Pancreas (tissue), 10 donors: ENCODE measurements around the gene TLE2. TPM values are rescaled to one million over a fixed set of nuclear protein-coding genes. Genes with fewer than 3 reads are reported as not detected.

Experiments used
- ATAC-seq, 4 donors: fragments of 200-7000 bp; cut with Tn5 transposase; one replicate each; pipeline versions ENCODE4 v1.8.0 to v1.9.1; 2020; ENCODE audit warnings: mild to moderate bottlenecking in 4 of 4, moderate library complexity in 4 of 4
- DNase-seq, 6 donors: peaks; one replicate each; pipeline ENCODE4 v3.0.0-alpha.2; 2020
- FAIRE-seq: peaks from 2 replicates; lab custom pipeline; 2012; peaks lifted over from hg19 to GRCh38; lab: Jason Lieb, UNC
- H3K27ac ChIP-seq, 4 donors: fragments of 200-600 bp; sonication (generic); 1 replicate in 3 of 4; 2 replicates in 1 of 4; pipeline versions ENCODE4 v1.5.0 to v1.8.0; 2020
- H3K27me3 ChIP-seq, 4 donors: fragments of 200-600 bp; one replicate each; pipeline ENCODE4 v1.8.0; 2021
- H3K36me3 ChIP-seq, 3 donors: fragments of 200-600 bp; sonication (generic) in 1 of 3; one replicate each; pipeline versions ENCODE4 v1.5.0 to v1.8.0; 2020 to 2021
- H3K4me1 ChIP-seq, 3 donors: fragments of 200-600 bp; one replicate each; pipeline ENCODE4 v1.8.0; 2021
- H3K4me3 ChIP-seq, 4 donors: fragments of 200-600 bp; sonication (generic) in 2 of 4; one replicate each; pipeline versions ENCODE4 v1.5.0 to v1.8.0; 2020 to 2021
- H3K9me3 ChIP-seq, 4 donors: fragments of 200-600 bp; one replicate each; pipeline ENCODE4 v1.8.0; 2021
- WGBS, 2 donors: extraction: QIAGEN DNeasy Blood & Tissue Kit; methylation state at CpG; one replicate each; pipeline ENCODE4 v1.1.7; 2013; 5-methylcytosine and 5-hydroxymethylcytosine counted together
- intact Hi-C, 3 donors: fragments of 100-400 bp; cut with DNase I; formaldehyde crosslinking; loops; one replicate each; pipeline versions ENCODE4 v1.11.1 to v1.14.2; 2022
- polyA plus RNA-seq, 2 donors: library from polyadenylated mRNA; stranded (reverse); fragments of 200-250 nt; gene quantifications; one replicate each; pipeline ENCODE4 v1.2.3, GENCODE V29; 2013
- total RNA-seq, 6 donors: library from RNA; stranded (reverse); fragmentation: NEBNext Ultra II Directional in 4 of 6; extraction: Animal tissue kit (Norgen Biotek cat#: 25700) in 4 of 6; gene quantifications; one replicate each; pipeline versions ENCODE4 v1.2.1 to v1.2.4, GENCODE V29; 2021 to 2023
- TF ChIP-seq, protein P1 (sequence below), 4 donors: fragments of 200-600 bp; sonication (generic) in 3 of 4; IDR thresholded peaks; one replicate each; pipeline versions ENCODE4 v1.5.0 to v1.8.0; 2021; ENCODE audit warnings: antibody characterized with exemption in 4 of 4
- donor health status: healthy with polysubstance abuse.
- donor health status: DM: no; HTN: no; CAD: no; lungs with moderate emphysema.
- donor health status: DM: no; HTN: no; CAD: no.
- donor health status: control.
- donor health status: control.
- donor health status: Bipolar disorder and iron deficiency.
- donor health status: DM: yes; HTN: yes; CAD: no.
- donor health status: DM: no; HTN: no; CAD: no.
- donor health status: DM: no; HTN: no; CAD: no.
- donor health status: DM: yes; HTN: yes; CAD: no.

TLE2 gene
- total and polyA plus RNA-seq, 8 donors, result 16.4 to 81.9 (median 23.3) TPM

DNA sequence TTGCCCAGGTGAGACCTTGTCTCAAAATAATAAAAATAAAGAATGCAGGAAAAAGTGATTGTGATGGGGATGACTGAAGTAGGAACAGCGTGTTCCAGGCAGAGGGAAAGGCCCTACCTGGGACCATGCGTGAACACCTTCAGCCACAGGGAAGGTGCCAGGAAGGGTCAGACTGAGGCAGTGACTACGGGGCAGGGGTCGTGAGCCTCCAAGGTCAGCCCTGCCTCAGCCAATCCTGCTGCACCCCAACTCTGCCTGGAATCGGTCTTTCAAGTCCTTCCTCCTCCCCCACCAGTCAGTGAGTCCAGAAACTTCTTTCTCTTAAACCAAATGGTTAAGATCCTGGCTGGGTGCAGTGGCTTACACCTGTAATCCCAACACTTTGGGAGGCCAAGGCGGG, 16.1 kb upstream of the TLE2 start:
- H3K27ac ChIP-seq, result no peak overlapping the region
- peaks cover 0 to 3% (median 0%) of the 10 kb centered on the region in 3 donors for H3K4me1 ChIP-seq
- no peak for ATAC-seq
- WGBS, 2 donors, result 78 to 80% methylated on average over 6 of the region's 6 CpGs
- DNase-seq, result no peak
- H3K27me3 ChIP-seq, result no peaks in the 10 kb centered on the region
- intact Hi-C loops, result no loop called here
- H3K9me3 ChIP-seq, result no peaks in the 10 kb centered on the region
- no peaks in the 10 kb centered on the region for H3K36me3 ChIP-seq
- H3K4me3 ChIP-seq, result no peak overlapping the region
- no peak for FAIRE-seq
- TF ChIP-seq, protein P1, sequence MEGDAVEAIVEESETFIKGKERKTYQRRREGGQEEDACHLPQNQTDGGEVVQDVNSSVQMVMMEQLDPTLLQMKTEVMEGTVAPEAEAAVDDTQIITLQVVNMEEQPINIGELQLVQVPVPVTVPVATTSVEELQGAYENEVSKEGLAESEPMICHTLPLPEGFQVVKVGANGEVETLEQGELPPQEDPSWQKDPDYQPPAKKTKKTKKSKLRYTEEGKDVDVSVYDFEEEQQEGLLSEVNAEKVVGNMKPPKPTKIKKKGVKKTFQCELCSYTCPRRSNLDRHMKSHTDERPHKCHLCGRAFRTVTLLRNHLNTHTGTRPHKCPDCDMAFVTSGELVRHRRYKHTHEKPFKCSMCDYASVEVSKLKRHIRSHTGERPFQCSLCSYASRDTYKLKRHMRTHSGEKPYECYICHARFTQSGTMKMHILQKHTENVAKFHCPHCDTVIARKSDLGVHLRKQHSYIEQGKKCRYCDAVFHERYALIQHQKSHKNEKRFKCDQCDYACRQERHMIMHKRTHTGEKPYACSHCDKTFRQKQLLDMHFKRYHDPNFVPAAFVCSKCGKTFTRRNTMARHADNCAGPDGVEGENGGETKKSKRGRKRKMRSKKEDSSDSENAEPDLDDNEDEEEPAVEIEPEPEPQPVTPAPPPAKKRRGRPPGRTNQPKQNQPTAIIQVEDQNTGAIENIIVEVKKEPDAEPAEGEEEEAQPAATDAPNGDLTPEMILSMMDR (IDR thresholded peaks at IDR 0.05), result no peak

DNA sequence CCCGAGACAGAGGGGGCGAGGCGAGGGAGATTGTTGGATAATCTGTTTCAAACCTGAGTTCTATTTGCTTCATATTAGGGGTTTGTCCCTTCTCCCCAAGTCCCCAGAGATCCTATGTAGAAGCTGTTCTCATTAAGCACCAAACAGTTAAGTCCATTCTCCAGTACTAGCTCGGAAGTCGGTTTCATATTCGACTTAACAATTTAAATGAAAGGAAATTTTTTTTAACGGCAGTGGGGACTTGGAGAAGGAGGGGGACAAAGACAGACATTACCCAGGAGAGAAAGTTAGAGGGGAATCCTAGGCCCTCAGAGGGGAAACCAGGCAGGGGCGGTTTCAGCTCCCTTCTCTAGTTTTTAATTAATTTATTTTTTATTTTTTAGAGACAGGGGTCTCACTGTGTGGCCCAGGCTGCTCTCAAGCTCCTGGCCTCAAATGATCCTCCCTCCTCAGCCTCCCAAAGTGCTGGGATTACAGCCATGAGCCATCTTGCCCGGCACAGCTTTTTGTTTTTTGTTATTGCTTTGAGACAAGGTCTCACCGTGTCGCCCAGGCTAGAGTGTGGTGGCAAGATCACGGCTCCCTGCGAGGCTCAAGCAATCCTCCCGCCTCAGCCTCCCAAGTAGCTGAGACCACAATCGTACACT, 13.7 kb upstream of the TLE2 start:
- FAIRE-seq (no peak), ATAC-seq (no peak), DNase-seq (no peak)
- WGBS, 2 donors, result 57 to 59% methylated on average over 15 of the region's 15 CpGs
- Histone ChIP-seq H3K4me3 (no peak overlapping the region), H3K36me3 (no peaks in the 10 kb centered on the region), H3K9me3 (no peaks in the 10 kb centered on the region), H3K27ac (no peak overlapping the region), H3K4me1 (peaks cover 0 to 3% (median 0%) of the 10 kb centered on the region in 3 donors), H3K27me3 (no peaks in the 10 kb centered on the region)
- intact Hi-C loops, result no loop called here
- TF ChIP-seq, protein P1 (IDR thresholded peaks at IDR 0.05), result no peak

DNA sequence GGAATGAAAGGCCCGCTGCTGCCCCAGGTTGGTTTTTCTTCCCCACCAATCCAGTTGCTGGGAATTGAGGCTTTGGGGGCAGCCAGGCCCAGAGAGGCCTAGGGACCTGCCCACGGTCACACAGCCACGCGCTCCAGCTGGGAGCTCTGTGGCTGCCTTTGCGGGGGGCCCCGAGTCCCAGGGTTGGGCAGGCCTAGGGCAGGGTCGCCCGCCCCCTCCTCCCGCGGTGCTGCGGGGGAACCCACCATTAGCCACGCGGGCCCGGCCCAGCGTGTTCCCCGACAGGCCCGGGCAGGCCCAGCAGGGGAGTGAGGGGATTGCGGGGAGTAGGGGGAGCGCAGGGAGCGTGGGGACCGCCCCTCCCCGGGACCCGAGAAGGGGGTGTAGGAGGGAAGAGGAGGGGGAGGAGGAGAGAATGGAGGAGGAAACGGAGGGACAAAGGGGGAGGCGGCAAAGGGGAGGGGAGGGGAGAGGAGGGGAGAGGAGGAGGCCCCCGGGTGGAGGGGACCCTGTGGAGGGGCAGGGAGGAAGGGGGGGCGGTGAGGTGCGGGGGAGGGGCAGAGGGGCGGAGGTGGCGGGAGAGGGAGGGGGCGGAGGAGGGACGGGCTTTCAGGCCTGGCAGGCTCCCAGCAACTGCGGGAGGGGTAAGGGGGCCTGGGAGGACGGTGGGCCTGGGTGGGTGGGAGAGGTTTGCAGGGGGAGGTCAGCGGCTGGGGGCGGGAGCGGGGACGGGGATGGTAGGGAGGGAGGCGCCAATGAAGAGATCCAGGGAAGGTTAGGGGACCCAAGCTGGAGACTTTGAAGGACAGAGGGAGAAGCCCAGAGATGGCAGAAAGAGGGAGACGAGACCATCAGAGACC, 12.9 kb upstream of the TLE2 start:
- Histone ChIP-seq H3K27ac (no peak overlapping the region), H3K4me1 (no peaks in the 10 kb centered on the region), H3K9me3 (no peaks in the 10 kb centered on the region), H3K36me3 (no peaks in the 10 kb centered on the region), H3K27me3 (no peaks in the 10 kb centered on the region), H3K4me3 (no peak overlapping the region)
- intact Hi-C loops, result no loop called here
- no peak for DNase-seq
- TF ChIP-seq, protein P1 (IDR thresholded peaks at IDR 0.05), result no peak
- no peak for FAIRE-seq
- WGBS, 2 donors, result 41 to 53% methylated on average over 29 to 39 of the region's 40 CpGs
- no peak for ATAC-seq

DNA sequence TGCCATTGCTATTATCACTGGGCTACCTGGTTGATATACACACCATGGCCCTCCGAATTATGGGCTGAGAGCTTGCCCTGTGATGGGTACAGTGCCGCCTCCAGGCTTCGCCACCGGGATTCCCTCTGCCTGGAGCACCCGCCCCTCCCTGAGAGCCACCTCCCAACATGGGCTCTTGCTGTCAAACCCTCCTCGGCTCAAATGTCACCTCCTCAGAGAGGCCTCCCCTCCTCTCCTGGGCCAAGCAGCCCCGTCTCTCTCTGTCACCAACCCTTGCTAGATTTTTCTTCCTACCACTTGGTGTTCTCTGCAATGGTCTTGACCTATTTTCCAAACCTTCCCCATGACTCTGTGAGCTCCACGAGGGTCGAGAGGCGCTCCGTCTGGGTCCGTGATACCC, 12.2 kb upstream of the TLE2 start:
- Histone ChIP-seq H3K36me3 (no peaks in the 10 kb centered on the region), H3K4me1 (peaks cover 0 to 4% (median 0%) of the 10 kb centered on the region in 3 donors), H3K9me3 (no peaks in the 10 kb centered on the region), H3K4me3 (no peak overlapping the region), H3K27me3 (no peaks in the 10 kb centered on the region), H3K27ac (no peak overlapping the region)
- DNase-seq (no peak), ATAC-seq (no peak), FAIRE-seq (no peak)
- 74 to 88% methylated on average over 12 of the region's 12 CpGs for WGBS, 2 donors
- intact Hi-C loops, result no loop called here
- TF ChIP-seq, protein P1 (IDR thresholded peaks at IDR 0.05), result no peak
